Memory B cell (primary cell): ENCODE measurements around the gene ZNF165.

Source experiments
- ATAC-seq: fragments of 150-1000 bp; cut with Tn5 transposase; 2 replicates; pipeline ENCODE4 v1.10.0; 2021; ENCODE audit warnings: low read depth, mild to moderate bottlenecking, moderate library complexity
- DNase-seq, 2 donors: peaks; one replicate each; pipeline ENCODE4 v3.0.0; 2022; ENCODE audit warnings: low spot score in 2 of 2
- H3K27ac Mint-ChIP-seq: one replicate; pipeline ENCODE4 v1.8.0; 2022; ENCODE audit warnings: mild to moderate bottlenecking, moderate library complexity, mixed read lengths
- H3K27me3 Mint-ChIP-seq: one replicate; pipeline ENCODE4 v1.8.0; 2022; ENCODE audit warnings: mixed read lengths
- H3K36me3 Mint-ChIP-seq: one replicate; pipeline ENCODE4 v1.8.0; 2022; ENCODE audit warnings: mild to moderate bottlenecking, mixed read lengths
- H3K4me1 Mint-ChIP-seq: one replicate; pipeline ENCODE4 v1.8.0; 2022; ENCODE audit warnings: mixed read lengths
- H3K4me3 Mint-ChIP-seq: one replicate; pipeline ENCODE4 v1.8.0; 2022; ENCODE audit warnings: mild to moderate bottlenecking, moderate library complexity, mixed read lengths
- H3K9me3 Mint-ChIP-seq: one replicate; pipeline ENCODE4 v1.8.0; 2022; ENCODE audit warnings: mixed read lengths

Gene ZNF165

DNA sequence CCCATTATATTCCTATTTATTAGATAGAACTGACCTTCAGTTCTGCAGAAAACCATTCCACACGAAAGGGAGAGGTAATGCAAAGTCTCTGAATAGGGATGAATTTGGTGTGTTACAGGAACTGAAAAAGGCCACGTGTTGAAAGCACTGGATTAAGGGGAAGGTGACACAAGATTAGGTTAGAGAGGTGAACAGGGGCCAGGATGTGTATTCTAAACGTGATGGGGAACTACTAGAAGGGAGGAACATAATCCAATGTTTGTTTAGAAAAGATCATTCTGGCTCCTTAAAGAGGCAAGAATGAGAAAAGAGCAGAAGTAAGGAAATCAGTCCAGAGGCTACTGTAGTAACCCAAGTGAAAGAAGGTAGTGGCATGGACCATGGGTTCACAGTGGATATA is 55.0 kb downstream of the ZNF165 start:
- Mint-ChIP-seq H3K4me1 (peaks cover 34% of the 10 kb centered on the region), H3K4me3 (peak overlapping the region; percentile 93), H3K9me3 (no peaks in the 10 kb centered on the region), H3K27me3 (no peaks in the 10 kb centered on the region), H3K27ac (peak overlapping the region; percentile 98), H3K36me3 (peaks cover 5% of the 10 kb centered on the region)
- ATAC-seq (no peak), DNase-seq (no peak)

GRCh38 chr6:28136585-28137504 is 56.5 kb downstream of the ZNF165 start:
- Mint-ChIP-seq H3K36me3 (peaks cover 5% of the 10 kb centered on the region), H3K9me3 (no peaks in the 10 kb centered on the region)
- ATAC-seq, result peak; percentile 43

GRCh38 chr6:28137505-28137981 is 57.2 kb downstream of the ZNF165 start:
- Mint-ChIP-seq H3K4me1 (peaks cover 42% of the 10 kb centered on the region), H3K27ac (peak overlapping the region; percentile 98), H3K9me3 (no peaks in the 10 kb centered on the region), H3K27me3 (no peaks in the 10 kb centered on the region), H3K36me3 (peaks cover 5% of the 10 kb centered on the region), H3K4me3 (peak overlapping the region; percentile 93)
- ATAC-seq (peak; percentile 66), DNase-seq (peak; percentile 18 to 49)

More at GRCh38 chr6:28136585-28137504, 56.5 kb downstream of the ZNF165 start:
- H3K4me1 Mint-ChIP-seq, result peaks cover 42% of the 10 kb centered on the region
- no peaks in the 10 kb centered on the region for H3K27me3 Mint-ChIP-seq
- peak; percentile 64 to 77 for DNase-seq
- peak overlapping the region; percentile 98 for H3K27ac Mint-ChIP-seq
- peak overlapping the region; percentile 93 for H3K4me3 Mint-ChIP-seq
